ENCODE results near the gene CTSG. TPM values are rescaled to one million over a fixed set of nuclear protein-coding genes. Genes with fewer than 3 reads are reported as not detected.
"Not testable (repeated sequence)": the region's sequence is repeated elsewhere in the genome, so short reads cannot be mapped to it uniquely, and the experiment has no call there.

Gene CTSG
- total RNA-seq, 1 donor from 2014 or later = 0.80 TPM

- H3K36me3 ChIP-seq = no peaks in the 10 kb centered on the region
- TF ChIP-seq CTCF (IDR thresholded peaks at IDR 0.05; ENCODE audit: borderline replicate concordance) = no peak
- no peak overlapping the region for H3K4me3 ChIP-seq
- peaks cover 6% of the 10 kb centered on the region for H3K27me3 ChIP-seq (ENCODE audit: low read depth)
- H3K4me1 ChIP-seq = no peaks in the 10 kb centered on the region
- intact Hi-C loops (cut with micrococcal nuclease) = no loop called here
- peaks cover 5% of the 10 kb centered on the region for H3K9me3 ChIP-seq (replicated peaks)
- DNase-seq = no peak
- no peak overlapping the region for H3K27ac ChIP-seq (replicated peaks)
These were observed 40.3 kb downstream of the CTSG start for GRCh38 chr14:24535737-24536136.

GRCh38 chr14:24534286-24534685 is 41.8 kb downstream of the CTSG start:
- no peak for DNase-seq
- no peak overlapping the region for H3K27ac ChIP-seq (replicated peaks)
- H3K36me3 ChIP-seq = no peaks in the 10 kb centered on the region
- H3K4me3 ChIP-seq = no peak overlapping the region
- TF ChIP-seq CTCF (IDR thresholded peaks at IDR 0.05; ENCODE audit: borderline replicate concordance) = no peak
- intact Hi-C loops (cut with micrococcal nuclease) = no loop called here
- H3K27me3 ChIP-seq (ENCODE audit: low read depth) = peaks cover 6% of the 10 kb centered on the region
- H3K4me1 ChIP-seq = no peaks in the 10 kb centered on the region
- peaks cover 5% of the 10 kb centered on the region for H3K9me3 ChIP-seq (replicated peaks)

- H3K27me3 ChIP-seq (ENCODE audit: low read depth); H3K4me1 ChIP-seq; H3K36me3 ChIP-seq; intact Hi-C loops (cut with micrococcal nuclease); H3K27ac ChIP-seq (replicated peaks); DNase-seq; H3K4me3 ChIP-seq; H3K9me3 ChIP-seq (replicated peaks): not testable (repeated sequence)
These were observed 50.0 kb downstream of the CTSG start for GRCh38 chr14:24525877-24526620.

Other genes with a start within 250 kb of the CTSG start
- gene ADCY4, start 241.2 kb downstream of the CTSG start, total RNA-seq = 26.6 TPM
- gene RIPK3, start 236.3 kb downstream of the CTSG start, total RNA-seq = 3.6 TPM
- 20.6 TPM for gene NFATC4, start 208.1 kb downstream of the CTSG start, total RNA-seq
- gene NYNRIN, start 177.2 kb downstream of the CTSG start, total RNA-seq = 8.0 TPM
- 0.55 TPM for gene CBLN3, start 146.6 kb downstream of the CTSG start, total RNA-seq
- 20.5 TPM for gene KHNYN, start 146.3 kb downstream of the CTSG start, total RNA-seq
- gene SDR39U1, start 133.5 kb downstream of the CTSG start, total RNA-seq = 74.8 TPM
- 0.66 TPM for gene CMA1, start 68.0 kb downstream of the CTSG start, total RNA-seq
- gene GZMH, start 33.4 kb upstream of the CTSG start, total RNA-seq = not detected
- gene GZMB, start 57.9 kb upstream of the CTSG start, total RNA-seq = 0.52 TPM